Body of pancreas (tissue), 4 donors: ENCODE results near the gene KCNAB3. TPM values are rescaled to one million over a fixed set of nuclear protein-coding genes. Genes with fewer than 3 reads are reported as not detected.
A peak's percentile ranks its signal among the peaks of the same experiment; 100 is the strongest.

ENCODE experiments used
- ATAC-seq: fragments of 150-250 bp; one replicate; pipeline ENCODE4 v1.9.1; 2016
- DNase-seq, 4 donors: peaks; one replicate each; pipeline ENCODE4 v3.0.0-alpha.2; 2019
- H3K27ac ChIP-seq, 4 donors: fragments of 200-600 bp; sonication (generic); 1 replicate in 3 of 4; 2 replicates in 1 of 4; pipeline versions ENCODE4 v1.5.1 to v1.6.1; 2016 to 2019; ENCODE audit warnings: mild to moderate bottlenecking in 1 of 4, mixed read lengths in 1 of 4, moderate library complexity in 1 of 4
- H3K27me3 ChIP-seq, 2 donors: fragments of 200-600 bp; sonication (generic); one replicate each; pipeline ENCODE4 v1.6.0; 2016; ENCODE audit warnings: mild to moderate bottlenecking in 1 of 2
- H3K36me3 ChIP-seq, 2 donors: fragments of 200-600 bp; sonication (generic); replicated peaks in 1 of 2; 2 replicates each; pipeline ENCODE4 v1.5.1; 2016; ENCODE audit warnings: low read depth in 2 of 2; ENCODE audit not compliant: insufficient read depth in 1 of 2
- H3K4me1 ChIP-seq: fragments of 200-600 bp; sonication (generic); one replicate; pipeline ENCODE4 v1.6.0; 2016
- H3K4me3 ChIP-seq, 2 donors: fragments of 200-600 bp; sonication (generic); 1 replicate in 1 of 2; 2 replicates in 1 of 2; pipeline ENCODE4 v1.5.1; 2016 to 2019
- H3K9me3 ChIP-seq, 3 donors: fragments of 200-600 bp; sonication (generic); 1 replicate in 2 of 3; 2 replicates in 1 of 3; pipeline ENCODE4 v1.5.1; 2016
- POLR2A ChIP-seq, 3 donors: fragments of 450-650 bp; IDR thresholded peaks; one replicate each; pipeline ENCODE4 v1.6.1; 2016; ENCODE audit warnings: antibody characterized with exemption in 3 of 3, mild to moderate bottlenecking in 2 of 3
- WGBS, 2 donors: methylation state at CpG; one replicate each; pipeline ENCODE4 v1.1.5; 2017; 5-methylcytosine and 5-hydroxymethylcytosine counted together
- intact Hi-C: fragments of 100-400 bp; cut with DNase I; formaldehyde crosslinking; loops from one replicate; pipeline ENCODE4 v1.15.1; 2023
- total RNA-seq, 2 donors: library from RNA; depleted of rRNA; stranded (reverse); fragments of >200 nt; gene quantifications; one replicate each; pipeline ENCODE4 v1.1.0, GENCODE V29; 2016
- TF ChIP-seq, protein P1 (sequence below), 7 experiments: fragments of 450-650 bp in 4 of 7; fragments of 200-600 bp in 3 of 7; sonication (generic) in 3 of 7; IDR thresholded peaks; one replicate each; pipeline ENCODE4 v1.5.1; 2016 to 2019; ENCODE audit warnings: antibody characterized with exemption in 7 of 7

The KCNAB3 gene
- total RNA-seq, 2 donors from 2014 or later, result 1.3 to 1.6 TPM

DNA sequence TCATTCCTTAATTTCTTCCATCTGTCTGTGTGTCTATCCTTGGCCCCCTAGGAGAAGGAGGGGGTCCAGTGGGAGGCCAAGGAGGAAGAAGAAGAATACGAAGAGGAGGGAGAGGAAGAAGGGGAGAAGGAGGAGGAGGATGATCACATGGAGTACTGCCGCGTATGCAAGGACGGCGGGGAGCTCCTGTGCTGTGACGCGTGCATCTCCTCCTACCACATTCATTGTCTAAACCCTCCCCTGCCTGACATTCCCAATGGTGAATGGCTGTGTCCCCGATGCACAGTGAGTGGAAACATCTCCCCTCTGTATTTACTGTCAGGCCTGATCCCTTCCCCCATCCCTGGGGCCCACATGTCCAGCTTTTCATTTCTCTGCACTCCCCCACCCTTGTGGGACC lies 34.8 kb downstream of the KCNAB3 start:
- H3K27me3 ChIP-seq, result no peaks in the 10 kb centered on the region
- H3K36me3 ChIP-seq, result peaks cover 0 to 34% of the 10 kb centered on the region in 2 donors
- peaks cover 4% of the 10 kb centered on the region for H3K4me1 ChIP-seq
- DNase-seq, result peak in 1 of 4 donors; percentile 6
- ATAC-seq, result no peak
- intact Hi-C loops, result loop anchor here (5.0 kb wide), 1 partner anchor 33 kb away; no protein-coding TSS in a partner anchor
- no peaks in the 10 kb centered on the region for H3K9me3 ChIP-seq
- 91 to 94% methylated on average over 8 of the region's 8 CpGs for WGBS, 2 donors
- H3K4me3 ChIP-seq, result no peak overlapping the region
- no peak overlapping the region for H3K27ac ChIP-seq
- TF ChIP-seq POLR2A (IDR thresholded peaks at IDR 0.05), result no peak
- TF ChIP-seq, protein P1, sequence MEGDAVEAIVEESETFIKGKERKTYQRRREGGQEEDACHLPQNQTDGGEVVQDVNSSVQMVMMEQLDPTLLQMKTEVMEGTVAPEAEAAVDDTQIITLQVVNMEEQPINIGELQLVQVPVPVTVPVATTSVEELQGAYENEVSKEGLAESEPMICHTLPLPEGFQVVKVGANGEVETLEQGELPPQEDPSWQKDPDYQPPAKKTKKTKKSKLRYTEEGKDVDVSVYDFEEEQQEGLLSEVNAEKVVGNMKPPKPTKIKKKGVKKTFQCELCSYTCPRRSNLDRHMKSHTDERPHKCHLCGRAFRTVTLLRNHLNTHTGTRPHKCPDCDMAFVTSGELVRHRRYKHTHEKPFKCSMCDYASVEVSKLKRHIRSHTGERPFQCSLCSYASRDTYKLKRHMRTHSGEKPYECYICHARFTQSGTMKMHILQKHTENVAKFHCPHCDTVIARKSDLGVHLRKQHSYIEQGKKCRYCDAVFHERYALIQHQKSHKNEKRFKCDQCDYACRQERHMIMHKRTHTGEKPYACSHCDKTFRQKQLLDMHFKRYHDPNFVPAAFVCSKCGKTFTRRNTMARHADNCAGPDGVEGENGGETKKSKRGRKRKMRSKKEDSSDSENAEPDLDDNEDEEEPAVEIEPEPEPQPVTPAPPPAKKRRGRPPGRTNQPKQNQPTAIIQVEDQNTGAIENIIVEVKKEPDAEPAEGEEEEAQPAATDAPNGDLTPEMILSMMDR (IDR thresholded peaks at IDR 0.05), result no peak

DNA sequence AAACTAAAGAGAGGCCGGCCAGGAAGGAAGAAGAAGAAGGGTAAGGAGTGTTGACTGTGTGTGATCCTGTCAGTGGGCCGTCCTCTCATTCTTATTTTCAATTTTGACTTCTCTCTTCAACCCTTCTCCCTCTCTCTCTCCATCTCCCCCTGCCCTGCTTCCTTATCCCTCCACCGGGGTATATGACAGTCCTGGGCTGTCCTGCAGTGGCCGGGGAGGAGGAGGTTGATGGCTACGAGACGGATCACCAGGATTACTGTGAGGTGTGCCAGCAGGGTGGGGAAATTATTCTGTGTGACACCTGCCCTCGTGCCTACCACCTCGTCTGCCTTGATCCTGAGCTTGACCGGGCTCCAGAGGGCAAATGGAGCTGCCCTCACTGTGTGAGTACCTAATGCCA lies 35.4 kb downstream of the KCNAB3 start:
- H3K27ac ChIP-seq, result no peak overlapping the region
- DNase-seq (peak in 1 of 4 donors; percentile 4), ATAC-seq (no peak)
- peaks cover 0 to 30% of the 10 kb centered on the region in 2 donors for H3K36me3 ChIP-seq
- no peaks in the 10 kb centered on the region for H3K9me3 ChIP-seq
- intact Hi-C loops, result no loop called here
- TF ChIP-seq, protein P1 (IDR thresholded peaks at IDR 0.05), result no peak
- TF ChIP-seq POLR2A (IDR thresholded peaks at IDR 0.05), result no peak
- 88 to 90% methylated on average over 9 of the region's 9 CpGs for WGBS, 2 donors
- H3K4me3 ChIP-seq, result no peak overlapping the region
- H3K4me1 ChIP-seq, result peaks cover 11% of the 10 kb centered on the region
- H3K27me3 ChIP-seq, result no peaks in the 10 kb centered on the region

DNA sequence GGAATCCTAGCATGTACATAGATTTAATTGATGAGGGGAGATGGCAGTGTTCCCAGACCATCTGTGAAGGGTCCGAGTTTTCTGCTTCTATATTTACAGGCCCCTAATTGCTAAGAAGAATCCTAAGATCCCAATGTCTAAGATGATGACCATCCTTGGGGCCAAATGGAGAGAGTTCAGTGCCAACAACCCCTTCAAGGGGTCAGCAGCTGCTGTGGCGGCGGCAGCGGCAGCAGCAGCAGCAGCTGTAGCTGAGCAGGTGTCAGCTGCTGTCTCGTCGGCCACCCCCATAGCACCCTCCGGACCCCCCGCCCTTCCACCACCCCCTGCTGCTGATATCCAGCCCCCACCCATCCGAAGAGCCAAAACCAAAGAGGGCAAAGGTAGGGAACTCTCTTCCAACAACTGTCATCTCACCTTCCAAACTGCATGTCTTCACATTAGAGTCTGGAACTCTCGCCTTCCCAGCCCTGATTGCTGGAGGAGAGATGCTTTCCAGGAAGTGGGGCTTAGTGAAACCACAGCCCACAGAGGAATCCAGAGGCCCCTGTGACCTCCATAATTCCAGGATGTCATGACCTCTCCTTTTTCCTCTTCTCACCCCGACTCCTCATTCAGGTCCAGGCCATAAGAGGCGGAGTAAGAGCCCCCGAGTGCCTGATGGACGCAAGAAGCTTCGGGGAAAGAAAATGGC lies 36.3 kb downstream of the KCNAB3 start:
- H3K27ac ChIP-seq, result no peak overlapping the region
- no peak overlapping the region for H3K4me3 ChIP-seq
- WGBS, 2 donors, result 88 to 90% methylated on average over 7 to 15 of the region's 15 CpGs
- TF ChIP-seq POLR2A (IDR thresholded peaks at IDR 0.05), result no peak
- TF ChIP-seq, protein P1 (IDR thresholded peaks at IDR 0.05), result no peak
- H3K27me3 ChIP-seq, result no peaks in the 10 kb centered on the region
- ATAC-seq (no peak), DNase-seq (peak in 1 of 4 donors; percentile 4)
- no peaks in the 10 kb centered on the region for H3K9me3 ChIP-seq
- H3K36me3 ChIP-seq, result peaks cover 0 to 26% of the 10 kb centered on the region in 2 donors
- intact Hi-C loops, result no loop called here
- peaks cover 20% of the 10 kb centered on the region for H3K4me1 ChIP-seq

DNA sequence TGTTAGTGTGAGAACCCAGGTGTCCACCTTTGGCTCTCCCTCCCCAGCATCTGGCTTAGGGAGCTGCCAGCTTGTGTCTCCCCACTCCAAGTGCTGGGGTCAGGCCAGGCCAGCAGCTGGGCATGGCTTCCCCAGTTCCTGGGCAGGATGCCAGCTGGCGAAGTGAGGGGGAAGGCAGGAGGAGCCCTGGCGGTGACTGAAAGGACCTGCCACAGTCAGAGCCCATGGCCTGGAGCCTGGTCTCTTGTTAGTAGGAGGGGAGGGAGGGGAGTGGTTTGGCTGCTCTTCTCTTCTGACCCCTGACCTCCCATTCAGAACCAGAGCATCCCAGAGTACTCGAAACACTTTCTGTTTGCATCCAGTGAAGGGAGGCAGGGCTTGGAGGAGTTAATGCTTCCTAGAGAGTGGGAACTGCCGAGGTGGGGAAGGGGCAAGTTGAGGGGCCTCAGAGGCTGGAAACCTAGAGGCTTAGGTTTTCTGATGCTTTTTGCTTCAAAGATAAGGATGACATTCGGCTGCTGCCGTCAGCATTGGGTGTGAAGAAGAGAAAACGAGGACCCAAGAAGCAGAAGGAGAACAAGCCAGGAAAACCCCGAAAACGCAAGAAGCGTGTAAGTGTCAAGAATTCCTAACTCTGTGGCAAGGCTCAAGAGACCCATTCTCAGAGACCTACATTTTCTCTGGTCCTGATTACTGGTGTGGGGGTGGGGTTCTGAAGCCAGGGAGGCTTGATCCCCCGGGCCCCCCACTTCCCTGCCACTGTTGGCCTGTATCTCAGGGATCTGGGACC lies 40.3 kb downstream of the KCNAB3 start:
- peak; percentile 98 to 100 (median 99) for DNase-seq
- WGBS, 2 donors, result 39 to 52% methylated on average over 9 to 11 of the region's 11 CpGs
- no peaks in the 10 kb centered on the region for H3K9me3 ChIP-seq
- no peak overlapping the region for H3K4me3 ChIP-seq
- peaks cover 45% of the 10 kb centered on the region for H3K4me1 ChIP-seq
- no peaks in the 10 kb centered on the region for H3K27me3 ChIP-seq
- peak; percentile 78 for ATAC-seq
- H3K36me3 ChIP-seq, result peaks cover 0 to 14% of the 10 kb centered on the region in 2 donors
- intact Hi-C loops, result no loop called here
- H3K27ac ChIP-seq, result peak overlapping the region; percentile 90 to 98 (median 94)
- TF ChIP-seq, protein P1 (IDR thresholded peaks at IDR 0.05), result peak; percentile 18 to 90 (median 87)
- peak in 2 of 3 donors; percentile 32 to 45 for TF ChIP-seq POLR2A (IDR thresholded peaks at IDR 0.05)
